CD4-positive, alpha-beta T cell treated with Interferon alpha-2 for 1 hour (primary cell): ENCODE data around the gene WASF3.

ENCODE experiments used
- DNase-seq, 2 donors: peaks; one replicate each; pipeline ENCODE4 v3.0.0-alpha.2; 2020 to 2022

WASF3 gene

GRCh38 chr13:26557393-26558073 is at the start of gene WASF3:
Gene WASF3 (plus strand): TSS chr13:26557683. CDS start chr13:26642271, 84,588 bp downstream.
- peak; percentile 9 to 23 for DNase-seq

- no peak for DNase-seq
Observed at GRCh38 chr13:26508885-26509284, 48.6 kb upstream of the WASF3 start.

- DNase-seq, result no peak
Observed at GRCh38 chr13:26509491-26509890, 48.0 kb upstream of the WASF3 start.

GRCh38 chr13:26513931-26514330 is 43.6 kb upstream of the WASF3 start:
- DNase-seq, result no peak

GRCh38 chr13:26515721-26516120 is 41.8 kb upstream of the WASF3 start:
- DNase-seq, result no peak

- DNase-seq, result no peak
Observed at GRCh38 chr13:26517936-26518335, 39.5 kb upstream of the WASF3 start.

GRCh38 chr13:26518451-26518959 is 39.0 kb upstream of the WASF3 start:
- DNase-seq, result no peak

GRCh38 chr13:26522571-26522970 is 34.9 kb upstream of the WASF3 start:
- no peak for DNase-seq

- no peak for DNase-seq
Observed at GRCh38 chr13:26523007-26523406, 34.5 kb upstream of the WASF3 start.

- no peak for DNase-seq
Observed at GRCh38 chr13:26525528-26525927, 32.0 kb upstream of the WASF3 start.

- no peak for DNase-seq
Observed at GRCh38 chr13:26526702-26527216, 30.7 kb upstream of the WASF3 start.

- DNase-seq, result no peak
Observed at GRCh38 chr13:26528527-26528926, 29.0 kb upstream of the WASF3 start.

GRCh38 chr13:26529441-26529840 is 28.0 kb upstream of the WASF3 start:
- DNase-seq, result no peak

GRCh38 chr13:26531742-26532141 is 25.7 kb upstream of the WASF3 start:
- no peak for DNase-seq

- DNase-seq, result no peak
Observed at GRCh38 chr13:26534036-26534726, 23.3 kb upstream of the WASF3 start.

- no peak for DNase-seq
Observed at GRCh38 chr13:26538363-26539317, 18.8 kb upstream of the WASF3 start.

- no peak for DNase-seq
Observed at GRCh38 chr13:26539738-26540292, 17.7 kb upstream of the WASF3 start.

- DNase-seq, result no peak
Observed at GRCh38 chr13:26540334-26540733, 17.1 kb upstream of the WASF3 start.

GRCh38 chr13:26541041-26541440 is 16.4 kb upstream of the WASF3 start:
- no peak for DNase-seq

GRCh38 chr13:26541678-26542568 is 15.6 kb upstream of the WASF3 start:
- no peak for DNase-seq

GRCh38 chr13:26544707-26545106 is 12.8 kb upstream of the WASF3 start:
- no peak for DNase-seq
